ENCODE measurements around the gene DUOX1.

DNA sequence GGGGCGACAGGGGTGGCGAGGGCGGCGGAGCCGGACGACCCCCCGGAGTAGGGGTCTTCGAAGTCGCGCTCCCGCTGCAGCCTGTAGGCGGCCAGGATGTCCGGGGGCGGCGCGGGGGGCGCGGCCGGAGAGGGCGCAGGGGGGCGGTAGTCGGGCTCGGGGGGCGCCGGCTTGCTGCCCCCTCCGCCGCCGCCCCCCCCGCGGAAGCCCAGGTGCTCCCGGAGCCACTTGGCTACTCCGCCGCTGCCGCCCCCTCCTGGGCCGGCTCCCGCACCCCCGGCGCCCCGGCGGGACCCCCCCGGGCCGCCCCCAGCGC is 57.7 kb downstream of the DUOX1 start:
- no peak for TF ChIP-seq POLR2AphosphoS5 (IDR thresholded peaks at IDR 0.05; ENCODE audit: low read depth, low read length)
- TF ChIP-seq POLR2A (IDR thresholded peaks at IDR 0.05; ENCODE audit: low read depth, low read length), result no peak
- TF ChIP-seq TAF1 (IDR thresholded peaks at IDR 0.05; ENCODE audit: borderline replicate concordance, low read depth, low read length), result no peak

Measured in GM12892 (cell line).